ENCODE results near the gene CHCHD5.
A peak's percentile ranks its signal among the peaks of the same experiment; 100 is the strongest.

The CHCHD5 gene

GRCh38 chr2:112577756-112578155, 6.7 kb upstream of the CHCHD5 start:
- no peak overlapping the region for H3K4me3 ChIP-seq (ENCODE audit: low read depth, low read length)
- no peak for DNase-seq (ENCODE audit: low read depth)
- TF ChIP-seq CTCF (IDR thresholded peaks at IDR 0.05; ENCODE audit: insufficient read depth, low read depth, low read length, missing control alignments): no peak

- no peak for DNase-seq (ENCODE audit: low read depth)
- TF ChIP-seq CTCF (IDR thresholded peaks at IDR 0.05; ENCODE audit: insufficient read depth, low read depth, low read length, missing control alignments): no peak
- no peak overlapping the region for H3K4me3 ChIP-seq (ENCODE audit: low read depth, low read length)
These were observed 5.2 kb upstream of the CHCHD5 start for GRCh38 chr2:112579241-112579640.

- no peak for TF ChIP-seq CTCF (IDR thresholded peaks at IDR 0.05; ENCODE audit: insufficient read depth, low read depth, low read length, missing control alignments)
These were observed 4.3 kb upstream of the CHCHD5 start for GRCh38 chr2:112580084-112580483.

GRCh38 chr2:112582314-112582746, 2.1 kb upstream of the CHCHD5 start:
- peak; percentile 49 for TF ChIP-seq CTCF (IDR thresholded peaks at IDR 0.05; ENCODE audit: insufficient read depth, low read depth, low read length, missing control alignments)
- no peak overlapping the region for H3K4me3 ChIP-seq (ENCODE audit: low read depth, low read length)
- DNase-seq (ENCODE audit: low read depth): peak; percentile 68

More at GRCh38 chr2:112580084-112580483, 4.3 kb upstream of the CHCHD5 start:
- DNase-seq (ENCODE audit: low read depth): no peak
- H3K4me3 ChIP-seq (ENCODE audit: low read depth, low read length): no peak overlapping the region

GRCh38 chr2:112583497-112584133, 794 bp upstream of the CHCHD5 start:
- TF ChIP-seq CTCF (IDR thresholded peaks at IDR 0.05; ENCODE audit: insufficient read depth, low read depth, low read length, missing control alignments): no peak
- peak overlapping the region; percentile 90 for H3K4me3 ChIP-seq (ENCODE audit: low read depth, low read length)
- DNase-seq (ENCODE audit: low read depth): peak; percentile 24

- no peak for DNase-seq (ENCODE audit: low read depth)
- H3K4me3 ChIP-seq (ENCODE audit: low read depth, low read length): peak overlapping the region; percentile 90
- no peak for TF ChIP-seq CTCF (IDR thresholded peaks at IDR 0.05; ENCODE audit: insufficient read depth, low read depth, low read length, missing control alignments)
These were observed 462 bp downstream of the CHCHD5 start for GRCh38 chr2:112584891-112585250.

GRCh38 chr2:112585400-112585799, 991 bp downstream of the CHCHD5 start:
- no peak for TF ChIP-seq CTCF (IDR thresholded peaks at IDR 0.05; ENCODE audit: insufficient read depth, low read depth, low read length, missing control alignments)
- DNase-seq (ENCODE audit: low read depth): no peak
- H3K4me3 ChIP-seq (ENCODE audit: low read depth, low read length): peak overlapping the region; percentile 90

All from GM12865 (cell line).